HG02610 (cell line): ENCODE measurements around the gene ARHGEF2.

Experiments
- ATAC-seq: cut with Tn5 transposase; IDR thresholded peaks from one replicate; pipeline ENCODE4 v1.9.1; 2021; ENCODE audit warnings: mild to moderate bottlenecking, moderate library complexity; ENCODE audit not compliant: unreplicated experiment

Gene ARHGEF2

GRCh38 chr1:155973723-155974122 lies 4.6 kb downstream of the ARHGEF2 start:
- ATAC-seq = no peak

- ATAC-seq = no peak
These were observed 6.2 kb downstream of the ARHGEF2 start for GRCh38 chr1:155971910-155972809.

GRCh38 chr1:155970531-155971167 lies 7.7 kb downstream of the ARHGEF2 start:
- peak; percentile 74 for ATAC-seq

- no peak for ATAC-seq
These were observed 9.0 kb downstream of the ARHGEF2 start for GRCh38 chr1:155969377-155969791.

GRCh38 chr1:155968670-155969069 lies 9.7 kb downstream of the ARHGEF2 start:
- no peak for ATAC-seq

- no peak for ATAC-seq
These were observed 10.3 kb downstream of the ARHGEF2 start for GRCh38 chr1:155968051-155968400.

GRCh38 chr1:155967341-155968050 lies 10.9 kb downstream of the ARHGEF2 start:
- ATAC-seq = no peak

- ATAC-seq = no peak
These were observed 11.6 kb downstream of the ARHGEF2 start for GRCh38 chr1:155966750-155967149.

- no peak for ATAC-seq
These were observed 12.2 kb downstream of the ARHGEF2 start for GRCh38 chr1:155966135-155966534.

GRCh38 chr1:155964193-155964592 lies 14.2 kb downstream of the ARHGEF2 start:
- ATAC-seq = no peak

- no peak for ATAC-seq
These were observed 15.6 kb downstream of the ARHGEF2 start for GRCh38 chr1:155962599-155963211.

- ATAC-seq = no peak
These were observed 16.4 kb downstream of the ARHGEF2 start for GRCh38 chr1:155961937-155962336.

GRCh38 chr1:155960081-155960745 lies 18.1 kb downstream of the ARHGEF2 start:
- ATAC-seq = no peak

- no peak for ATAC-seq
These were observed 20.9 kb downstream of the ARHGEF2 start for GRCh38 chr1:155957411-155957915.

GRCh38 chr1:155954645-155955044 lies 23.7 kb downstream of the ARHGEF2 start:
- ATAC-seq = no peak

- no peak for ATAC-seq
These were observed 25.8 kb downstream of the ARHGEF2 start for GRCh38 chr1:155952505-155952890.

- ATAC-seq = no peak
These were observed 26.4 kb downstream of the ARHGEF2 start for GRCh38 chr1:155951753-155952504.

GRCh38 chr1:155950829-155951228 lies 27.5 kb downstream of the ARHGEF2 start:
- no peak for ATAC-seq

GRCh38 chr1:155947741-155948140 lies 30.6 kb downstream of the ARHGEF2 start:
- no peak for ATAC-seq

- no peak for ATAC-seq
These were observed 31.1 kb downstream of the ARHGEF2 start for GRCh38 chr1:155947292-155947691.
